ENCODE results near the gene CEBPA.

The CEBPA gene

GRCh38 chr19:33294058-33294798, 8.1 kb downstream of the CEBPA start:
- TF ChIP-seq CTCF (IDR thresholded peaks at IDR 0.05; ENCODE audit: low read depth, low read length) = no peak
- no peak for DNase-seq (ENCODE audit: extremely low read depth, low read depth)

GRCh38 chr19:33293255-33294057, 8.9 kb downstream of the CEBPA start:
- TF ChIP-seq CTCF (IDR thresholded peaks at IDR 0.05; ENCODE audit: low read depth, low read length) = no peak
- peak; percentile 24 for DNase-seq (ENCODE audit: extremely low read depth, low read depth)

GRCh38 chr19:33292595-33293254, 9.6 kb downstream of the CEBPA start:
- no peak for DNase-seq (ENCODE audit: extremely low read depth, low read depth)
- no peak for TF ChIP-seq CTCF (IDR thresholded peaks at IDR 0.05; ENCODE audit: low read depth, low read length)

- no peak for DNase-seq (ENCODE audit: extremely low read depth, low read depth)
Measured at GRCh38 chr19:33291623-33292534, 10.5 kb downstream of the CEBPA start.

GRCh38 chr19:33290956-33291622, 11.2 kb downstream of the CEBPA start:
- DNase-seq (ENCODE audit: extremely low read depth, low read depth) = no peak
- TF ChIP-seq CTCF (IDR thresholded peaks at IDR 0.05; ENCODE audit: low read depth, low read length) = no peak

More at GRCh38 chr19:33291623-33292534, 10.5 kb downstream of the CEBPA start:
- no peak for TF ChIP-seq CTCF (IDR thresholded peaks at IDR 0.05; ENCODE audit: low read depth, low read length)

GRCh38 chr19:33290082-33290815, 12.1 kb downstream of the CEBPA start:
- TF ChIP-seq CTCF (IDR thresholded peaks at IDR 0.05; ENCODE audit: low read depth, low read length) = no peak
- DNase-seq (ENCODE audit: extremely low read depth, low read depth) = no peak
